Neural progenitor cell (in vitro differentiated cells): Measurements from ENCODE around the gene HDAC7. TPM values are rescaled to one million over a fixed set of nuclear protein-coding genes. Genes with fewer than 3 reads are reported as not detected.

Source experiments
- DNase-seq: peaks from one replicate; pipeline ENCODE4 v3.0.0-alpha.2; 2016; ENCODE audit warnings: low spot score
- H2AFZ ChIP-seq: fragments of 200-600 bp; sonication (generic); replicated peaks from 2 replicates; pipeline ENCODE4 v1.6.1; 2016; ENCODE audit warnings: antibody characterized with exemption
- H3F3A ChIP-seq: fragments of 200-600 bp; sonication (generic); 2 replicates; pipeline ENCODE4 v1.6.1; 2016; ENCODE audit warnings: antibody characterized with exemption, low read depth
- H3K27ac ChIP-seq: fragments of 200-600 bp; sonication (generic); 2 replicates; pipeline ENCODE4 v1.5.1; 2016; ENCODE audit warnings: mild to moderate bottlenecking
- H3K27me3 ChIP-seq: fragments of 200-600 bp; sonication (generic); 2 replicates; pipeline ENCODE4 v1.6.1; 2016; ENCODE audit warnings: mild to moderate bottlenecking, moderate library complexity
- H3K36me3 ChIP-seq: fragments of 200-600 bp; sonication (generic); 2 replicates; pipeline ENCODE4 v1.5.1; 2016
- H3K4me1 ChIP-seq: fragments of 200-600 bp; sonication (generic); 2 replicates; pipeline ENCODE4 v1.6.1; 2016; ENCODE audit warnings: mixed run types
- H3K4me2 ChIP-seq: fragments of 200-600 bp; sonication (generic); 2 replicates; pipeline ENCODE4 v1.6.1; 2016
- H3K4me3 ChIP-seq: fragments of 200-600 bp; sonication (generic); 2 replicates; pipeline ENCODE4 v1.5.1; 2016
- H3K79me2 ChIP-seq: fragments of 200-600 bp; sonication (generic); 2 replicates; pipeline ENCODE4 v1.6.1; 2016; ENCODE audit warnings: low read depth
- H3K9ac ChIP-seq: fragments of 200-600 bp; sonication (generic); 2 replicates; pipeline ENCODE4 v1.6.1; 2016
- H3K9me3 ChIP-seq: fragments of 200-600 bp; sonication (generic); 2 replicates; pipeline ENCODE4 v1.5.1; 2016; ENCODE audit warnings: low read depth
- H4K20me1 ChIP-seq: fragments of 200-600 bp; sonication (generic); 2 replicates; pipeline ENCODE4 v1.6.1; 2016; ENCODE audit warnings: low read depth
- H3K27ac Mint-ChIP-seq: 3 replicates; pipeline ENCODE4 v1.8.0; 2021; ENCODE audit warnings: mixed read lengths
- H3K27me3 Mint-ChIP-seq: 2 replicates; pipeline ENCODE4 v1.8.0; 2022; ENCODE audit warnings: low read depth, mild to moderate bottlenecking, inconsistent platforms, moderate library complexity, mixed read lengths; ENCODE audit not compliant: insufficient read depth
- H3K36me3 Mint-ChIP-seq: 3 replicates; pipeline ENCODE4 v1.8.0; 2021; ENCODE audit warnings: mixed read lengths
- H3K4me1 Mint-ChIP-seq: 3 replicates; pipeline ENCODE4 v1.8.0; 2021; ENCODE audit warnings: mixed read lengths
- H3K4me3 Mint-ChIP-seq: 3 replicates; pipeline ENCODE4 v1.8.0; 2021; ENCODE audit warnings: mild to moderate bottlenecking, moderate library complexity, mixed read lengths
- H3K9me3 Mint-ChIP-seq: 3 replicates; pipeline ENCODE4 v1.8.0; 2020; ENCODE audit warnings: mixed read lengths
- CTCF ChIP-seq: fragments of 200-600 bp; sonication (generic); IDR thresholded peaks from 2 replicates; pipeline ENCODE4 v1.5.1; 2017; ENCODE audit warnings: antibody characterized with exemption, mild to moderate bottlenecking
- EZH2 ChIP-seq: fragments of 200-600 bp; sonication (generic); IDR thresholded peaks from 2 replicates; pipeline ENCODE4 v1.6.1; 2017; ENCODE audit warnings: antibody characterized with exemption, mild to moderate bottlenecking, moderate library complexity
- EZH2phosphoT487 ChIP-seq: fragments of 200-600 bp; sonication (generic); IDR thresholded peaks from 2 replicates; pipeline ENCODE4 v1.6.1; 2017; ENCODE audit warnings: antibody characterized with exemption
- total RNA-seq: library from RNA; depleted of rRNA; stranded (reverse); fragments of >200 nt; gene quantifications from 2 replicates; pipeline ENCODE4 v1.2.3, GENCODE V29; 2015; ENCODE audit warnings: low replicate concordance

HDAC7 gene
- total RNA-seq, 1 donor from 2014 or later = 7.2 TPM

- H3K27ac Mint-ChIP-seq = no peak overlapping the region
- peaks cover 20% of the 10 kb centered on the region for H3K4me1 Mint-ChIP-seq
- Histone ChIP-seq H3K4me3 (no peak overlapping the region), H3K9me3 (no peaks in the 10 kb centered on the region), H3K36me3 (no peaks in the 10 kb centered on the region), H3K4me1 (no peaks in the 10 kb centered on the region), H3K9ac (no peak overlapping the region), H2AFZ (no peak overlapping the region), H3K27me3 (no peaks in the 10 kb centered on the region), H4K20me1 (no peaks in the 10 kb centered on the region), H3K79me2 (no peaks in the 10 kb centered on the region), H3K27ac (no peak overlapping the region), H3K4me2 (no peak overlapping the region), H3F3A (no peaks in the 10 kb centered on the region)
- no peak overlapping the region for H3K4me3 Mint-ChIP-seq
- DNase-seq = no peak
- H3K36me3 Mint-ChIP-seq = no peaks in the 10 kb centered on the region
- no peaks in the 10 kb centered on the region for H3K9me3 Mint-ChIP-seq
- peaks cover 12% of the 10 kb centered on the region for H3K27me3 Mint-ChIP-seq
- TF ChIP-seq CTCF (no peak), EZH2phosphoT487 (no peak), EZH2 (no peak)
Measured at GRCh38 chr12:47841501-47841900, 21.8 kb upstream of the HDAC7 start.

- no peak for DNase-seq
- no peak overlapping the region for H3K27ac Mint-ChIP-seq
- H3K4me1 Mint-ChIP-seq = peaks cover 29% of the 10 kb centered on the region
- peaks cover 7% of the 10 kb centered on the region for H3F3A ChIP-seq
- peaks cover 6% of the 10 kb centered on the region for H3K4me1 ChIP-seq
- H3K27me3 Mint-ChIP-seq = peaks cover 12% of the 10 kb centered on the region
- H3K9ac ChIP-seq = no peak overlapping the region
- no peaks in the 10 kb centered on the region for H3K36me3 ChIP-seq
- no peak overlapping the region for H3K4me2 ChIP-seq
- no peaks in the 10 kb centered on the region for H3K27me3 ChIP-seq
- H3K9me3 Mint-ChIP-seq = no peaks in the 10 kb centered on the region
- no peak overlapping the region for H2AFZ ChIP-seq
- no peaks in the 10 kb centered on the region for H3K36me3 Mint-ChIP-seq
- H3K4me3 Mint-ChIP-seq = no peak overlapping the region
- H3K9me3 ChIP-seq = no peaks in the 10 kb centered on the region
- H4K20me1 ChIP-seq = no peaks in the 10 kb centered on the region
- TF ChIP-seq EZH2 (no peak), EZH2phosphoT487 (no peak), CTCF (no peak)
- no peak overlapping the region for H3K4me3 ChIP-seq
- no peaks in the 10 kb centered on the region for H3K79me2 ChIP-seq
- no peak overlapping the region for H3K27ac ChIP-seq
Measured at GRCh38 chr12:47840571-47840970, 20.9 kb upstream of the HDAC7 start.

DNA sequence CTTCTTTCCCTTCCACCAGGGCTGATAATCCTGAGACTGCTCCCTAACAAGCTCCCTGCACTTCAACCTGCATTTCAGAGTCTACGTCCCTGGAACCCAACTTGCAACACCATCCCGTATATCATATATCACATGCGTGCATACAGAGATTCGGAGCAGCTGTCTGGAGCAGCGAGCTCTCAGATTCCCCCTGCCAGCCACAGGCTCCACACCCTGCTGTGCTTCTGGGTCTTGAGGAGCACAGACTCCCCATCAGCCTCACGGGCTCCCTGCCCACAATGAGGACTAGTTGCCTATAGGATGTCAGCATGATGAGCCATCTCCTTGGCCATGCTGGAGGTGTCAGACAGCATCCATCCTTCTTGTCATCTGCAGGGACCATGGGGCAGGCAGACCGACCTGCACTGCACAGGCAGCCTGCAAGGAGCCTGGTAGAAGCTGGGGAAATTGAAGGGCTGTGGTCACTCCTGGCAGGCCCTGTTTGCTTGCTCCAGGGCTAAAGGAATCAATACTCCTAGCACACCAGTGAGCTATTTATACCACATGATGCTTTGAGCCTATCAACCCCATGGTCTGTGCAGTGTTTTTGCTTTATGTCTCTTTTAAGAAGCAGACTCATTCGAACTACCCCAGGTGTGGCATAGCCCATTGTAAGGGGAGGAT is 19.6 kb upstream of the HDAC7 start:
- H3K79me2 ChIP-seq = no peaks in the 10 kb centered on the region
- Mint-ChIP-seq H3K4me3 (no peak overlapping the region), H3K27me3 (peaks cover 12% of the 10 kb centered on the region), H3K27ac (no peak overlapping the region), H3K9me3 (no peaks in the 10 kb centered on the region), H3K36me3 (no peaks in the 10 kb centered on the region), H3K4me1 (peaks cover 40% of the 10 kb centered on the region)
- peaks cover 11% of the 10 kb centered on the region for H3K4me1 ChIP-seq
- H3K9me3 ChIP-seq = no peaks in the 10 kb centered on the region
- no peaks in the 10 kb centered on the region for H3K27me3 ChIP-seq
- no peak overlapping the region for H3K4me2 ChIP-seq
- no peak overlapping the region for H2AFZ ChIP-seq
- no peak for TF ChIP-seq EZH2phosphoT487
- TF ChIP-seq EZH2 = no peak
- TF ChIP-seq CTCF = no peak
- no peak overlapping the region for H3K9ac ChIP-seq
- H3K36me3 ChIP-seq = no peaks in the 10 kb centered on the region
- H4K20me1 ChIP-seq = no peaks in the 10 kb centered on the region
- H3K4me3 ChIP-seq = no peak overlapping the region
- DNase-seq = no peak
- H3K27ac ChIP-seq = no peak overlapping the region
- H3F3A ChIP-seq = peaks cover 8% of the 10 kb centered on the region
